Peyer's patch (tissue), 4 donors: ENCODE data around the gene MAZ.

Experiments used
- CTCF ChIP-seq, 6 experiments: fragments of 450-650 bp in 4 of 6; fragments of 200-600 bp in 2 of 6; sonication (generic) in 1 of 6; IDR thresholded peaks; one replicate each; pipeline ENCODE4 v1.5.1; 2017 to 2019; ENCODE audit warnings: antibody characterized with exemption in 6 of 6, mild to moderate bottlenecking in 3 of 6, moderate library complexity in 1 of 6
- POLR2A ChIP-seq, 2 donors: fragments of 450-650 bp; IDR thresholded peaks; one replicate each; pipeline ENCODE4 v1.5.1; 2017; ENCODE audit warnings: antibody characterized with exemption in 2 of 2, mild to moderate bottlenecking in 2 of 2, moderate library complexity in 2 of 2

GRCh38 chr16:29757950-29758466, 48.3 kb upstream of the MAZ start:
- TF ChIP-seq POLR2A (IDR thresholded peaks at IDR 0.05) = no peak
- TF ChIP-seq CTCF (IDR thresholded peaks at IDR 0.05) = no peak
